Memory B cell (primary cell): Measurements from ENCODE around the gene CIITA.
"Not testable (repeated sequence)": the region's sequence is repeated elsewhere in the genome, so short reads cannot be mapped to it uniquely, and the experiment has no call there.

Experiments
- ATAC-seq: fragments of 150-1000 bp; cut with Tn5 transposase; 2 replicates; pipeline ENCODE4 v1.10.0; 2021; ENCODE audit warnings: low read depth, mild to moderate bottlenecking, moderate library complexity
- DNase-seq, 2 donors: peaks; one replicate each; pipeline ENCODE4 v3.0.0; 2022; ENCODE audit warnings: low spot score in 2 of 2
- H3K27ac Mint-ChIP-seq: one replicate; pipeline ENCODE4 v1.8.0; 2022; ENCODE audit warnings: mild to moderate bottlenecking, moderate library complexity, mixed read lengths
- H3K27me3 Mint-ChIP-seq: one replicate; pipeline ENCODE4 v1.8.0; 2022; ENCODE audit warnings: mixed read lengths
- H3K36me3 Mint-ChIP-seq: one replicate; pipeline ENCODE4 v1.8.0; 2022; ENCODE audit warnings: mild to moderate bottlenecking, mixed read lengths
- H3K4me1 Mint-ChIP-seq: one replicate; pipeline ENCODE4 v1.8.0; 2022; ENCODE audit warnings: mixed read lengths
- H3K4me3 Mint-ChIP-seq: one replicate; pipeline ENCODE4 v1.8.0; 2022; ENCODE audit warnings: mild to moderate bottlenecking, moderate library complexity, mixed read lengths
- H3K9me3 Mint-ChIP-seq: one replicate; pipeline ENCODE4 v1.8.0; 2022; ENCODE audit warnings: mixed read lengths

The CIITA gene

GRCh38 chr16:10926094-10926493 is 49.1 kb downstream of the CIITA start:
- Mint-ChIP-seq H3K4me1 (peaks cover 23% of the 10 kb centered on the region), H3K4me3 (no peak overlapping the region), H3K27me3 (no peaks in the 10 kb centered on the region), H3K9me3 (no peaks in the 10 kb centered on the region), H3K27ac (peak overlapping the region; percentile 80), H3K36me3 (peaks cover 33% of the 10 kb centered on the region)
- no peak for DNase-seq
- ATAC-seq, result peak; percentile 10

GRCh38 chr16:10926867-10927266 is 49.9 kb downstream of the CIITA start:
- Mint-ChIP-seq H3K4me1 (peaks cover 28% of the 10 kb centered on the region), H3K4me3 (no peak overlapping the region), H3K27me3 (no peaks in the 10 kb centered on the region), H3K27ac (peak overlapping the region; percentile 65), H3K36me3 (peaks cover 27% of the 10 kb centered on the region), H3K9me3 (no peaks in the 10 kb centered on the region)
- DNase-seq (no peak), ATAC-seq (no peak)

- H3K27ac Mint-ChIP-seq, result peak overlapping the region; percentile 65
- no peaks in the 10 kb centered on the region for H3K9me3 Mint-ChIP-seq
- no peaks in the 10 kb centered on the region for H3K27me3 Mint-ChIP-seq
- H3K36me3 Mint-ChIP-seq, result peaks cover 24% of the 10 kb centered on the region
- no peak for ATAC-seq
- no peak overlapping the region for H3K4me3 Mint-ChIP-seq
- peaks cover 28% of the 10 kb centered on the region for H3K4me1 Mint-ChIP-seq
- DNase-seq, result no peak
These were observed 50.6 kb downstream of the CIITA start for GRCh38 chr16:10927497-10928112.

GRCh38 chr16:10929097-10929496 is 52.1 kb downstream of the CIITA start:
- not testable (repeated sequence) for ATAC-seq, H3K9me3 Mint-ChIP-seq, H3K4me3 Mint-ChIP-seq, DNase-seq, H3K27me3 Mint-ChIP-seq
- peaks cover 29% of the 10 kb centered on the region for H3K4me1 Mint-ChIP-seq
- H3K36me3 Mint-ChIP-seq, result peaks cover 17% of the 10 kb centered on the region
- H3K27ac Mint-ChIP-seq, result peak overlapping the region; percentile 62

GRCh38 chr16:10929853-10930754 is 53.1 kb downstream of the CIITA start:
- Mint-ChIP-seq H3K27me3 (no peaks in the 10 kb centered on the region), H3K4me3 (no peak overlapping the region), H3K9me3 (no peaks in the 10 kb centered on the region), H3K4me1 (peaks cover 33% of the 10 kb centered on the region), H3K36me3 (peaks cover 10% of the 10 kb centered on the region), H3K27ac (no peak overlapping the region)
- ATAC-seq (peak; percentile 10), DNase-seq (no peak)

- DNase-seq (no peak), ATAC-seq (peak; percentile 42)
- H3K4me3 Mint-ChIP-seq, result no peak overlapping the region
- H3K27me3 Mint-ChIP-seq, result no peaks in the 10 kb centered on the region
- no peaks in the 10 kb centered on the region for H3K9me3 Mint-ChIP-seq
- peaks cover 11% of the 10 kb centered on the region for H3K36me3 Mint-ChIP-seq
- no peak overlapping the region for H3K27ac Mint-ChIP-seq
- peaks cover 36% of the 10 kb centered on the region for H3K4me1 Mint-ChIP-seq
These were observed 53.7 kb downstream of the CIITA start for GRCh38 chr16:10930755-10931093.

- Mint-ChIP-seq H3K4me1 (peaks cover 37% of the 10 kb centered on the region), H3K27me3 (no peaks in the 10 kb centered on the region), H3K4me3 (no peak overlapping the region), H3K27ac (peak overlapping the region; percentile 62), H3K36me3 (peaks cover 14% of the 10 kb centered on the region), H3K9me3 (no peaks in the 10 kb centered on the region)
- peak; percentile 2 for ATAC-seq
- no peak for DNase-seq
These were observed 54.1 kb downstream of the CIITA start for GRCh38 chr16:10931134-10931533.

GRCh38 chr16:10931977-10932632 is 55.1 kb downstream of the CIITA start:
- Mint-ChIP-seq H3K4me1 (peaks cover 43% of the 10 kb centered on the region), H3K36me3 (peaks cover 14% of the 10 kb centered on the region), H3K27me3 (no peaks in the 10 kb centered on the region), H3K9me3 (no peaks in the 10 kb centered on the region), H3K4me3 (no peak overlapping the region), H3K27ac (no peak overlapping the region)
- no peak for DNase-seq
- no peak for ATAC-seq

- Mint-ChIP-seq H3K4me3 (no peak overlapping the region), H3K4me1 (peaks cover 46% of the 10 kb centered on the region), H3K36me3 (peaks cover 9% of the 10 kb centered on the region), H3K9me3 (no peaks in the 10 kb centered on the region), H3K27me3 (no peaks in the 10 kb centered on the region), H3K27ac (peak overlapping the region; percentile 58)
- DNase-seq (no peak), ATAC-seq (no peak)
These were observed 56.1 kb downstream of the CIITA start for GRCh38 chr16:10932959-10933710.

GRCh38 chr16:10933865-10934264 is 56.9 kb downstream of the CIITA start:
- H3K9me3 Mint-ChIP-seq, result no peaks in the 10 kb centered on the region

GRCh38 chr16:10934325-10935107 is 57.5 kb downstream of the CIITA start:
- Mint-ChIP-seq H3K36me3 (peaks cover 9% of the 10 kb centered on the region), H3K9me3 (no peaks in the 10 kb centered on the region), H3K27me3 (no peaks in the 10 kb centered on the region), H3K4me1 (peaks cover 53% of the 10 kb centered on the region), H3K4me3 (no peak overlapping the region), H3K27ac (no peak overlapping the region)
- ATAC-seq, result no peak
- no peak for DNase-seq

More at GRCh38 chr16:10933865-10934264, 56.9 kb downstream of the CIITA start:
- DNase-seq (no peak), ATAC-seq (no peak)
- H3K4me3 Mint-ChIP-seq, result no peak overlapping the region
- peaks cover 9% of the 10 kb centered on the region for H3K36me3 Mint-ChIP-seq
- H3K27ac Mint-ChIP-seq, result peak overlapping the region; percentile 58
- peaks cover 51% of the 10 kb centered on the region for H3K4me1 Mint-ChIP-seq
- no peaks in the 10 kb centered on the region for H3K27me3 Mint-ChIP-seq

GRCh38 chr16:10935226-10935915 is 58.4 kb downstream of the CIITA start:
- Mint-ChIP-seq H3K27me3 (no peaks in the 10 kb centered on the region), H3K9me3 (no peaks in the 10 kb centered on the region), H3K36me3 (peaks cover 9% of the 10 kb centered on the region), H3K4me3 (no peak overlapping the region), H3K4me1 (peaks cover 56% of the 10 kb centered on the region), H3K27ac (peak overlapping the region; percentile 91)
- no peak for ATAC-seq
- DNase-seq, result no peak
